Liver (tissue), 3 donors: Measurements from ENCODE around the gene EXOC6.

Source experiments
- EGR1 ChIP-seq, 2 donors: IDR thresholded peaks; 2 replicates each; pipeline ENCODE4 v1.6.1; 2016 to 2018; ENCODE audit warnings: antibody characterized with exemption in 2 of 2, low read depth in 2 of 2
- GABPA ChIP-seq, 2 donors: IDR thresholded peaks in 1 of 2; conservative IDR thresholded peaks in 1 of 2; 2 replicates each; pipeline ENCODE4 v1.6.1; 2016; ENCODE audit warnings: antibody characterized with exemption in 2 of 2, mild to moderate bottlenecking in 1 of 2, moderate library complexity in 1 of 2
- JUND ChIP-seq, 2 donors: IDR thresholded peaks; 2 replicates each; pipeline ENCODE4 v1.6.1; 2016; ENCODE audit warnings: antibody characterized with exemption in 2 of 2
- NR2F2 ChIP-seq: IDR thresholded peaks from 2 replicates; pipeline ENCODE4 v1.6.1; 2016; ENCODE audit warnings: antibody characterized with exemption
- RAD21 ChIP-seq, 2 donors: IDR thresholded peaks; 2 replicates each; pipeline ENCODE4 v1.6.1; 2016; ENCODE audit warnings: antibody characterized with exemption in 2 of 2, mild to moderate bottlenecking in 2 of 2
- TAF1 ChIP-seq: conservative IDR thresholded peaks from 2 replicates; pipeline ENCODE4 v1.6.1; 2016; ENCODE audit warnings: antibody characterized with exemption, mild to moderate bottlenecking
- TF ChIP-seq, protein P1 (sequence below): fragments of 150-350 bp; IDR thresholded peaks from 2 replicates; pipeline ENCODE4 v1.5.1; 2017; ENCODE audit warnings: improper control_type of control experiment, low read depth, low read length; ENCODE audit not compliant: missing input control
- TF ChIP-seq, protein P2 (sequence below): IDR thresholded peaks from 2 replicates; pipeline ENCODE4 v1.6.1; 2016; ENCODE audit warnings: antibody characterized with exemption
- TF ChIP-seq, protein P3 (sequence below): IDR thresholded peaks from 2 replicates; pipeline ENCODE4 v1.6.1; 2016; ENCODE audit warnings: antibody characterized with exemption
- TF ChIP-seq, protein P4 (sequence below): IDR thresholded peaks from 2 replicates; pipeline ENCODE4 v1.6.1; 2016; ENCODE audit warnings: antibody characterized with exemption, mild to moderate bottlenecking
- donor health status: healthy.
- donor health status: healthy.

GRCh38 chr10:92923416-92923815, 75.1 kb downstream of the EXOC6 start:
- no peak for TF ChIP-seq GABPA (IDR thresholded peaks at IDR 0.05 in 1 of 2, conservative IDR thresholded peaks at IDR 0.05 in 1 of 2)
- TF ChIP-seq, protein P1, sequence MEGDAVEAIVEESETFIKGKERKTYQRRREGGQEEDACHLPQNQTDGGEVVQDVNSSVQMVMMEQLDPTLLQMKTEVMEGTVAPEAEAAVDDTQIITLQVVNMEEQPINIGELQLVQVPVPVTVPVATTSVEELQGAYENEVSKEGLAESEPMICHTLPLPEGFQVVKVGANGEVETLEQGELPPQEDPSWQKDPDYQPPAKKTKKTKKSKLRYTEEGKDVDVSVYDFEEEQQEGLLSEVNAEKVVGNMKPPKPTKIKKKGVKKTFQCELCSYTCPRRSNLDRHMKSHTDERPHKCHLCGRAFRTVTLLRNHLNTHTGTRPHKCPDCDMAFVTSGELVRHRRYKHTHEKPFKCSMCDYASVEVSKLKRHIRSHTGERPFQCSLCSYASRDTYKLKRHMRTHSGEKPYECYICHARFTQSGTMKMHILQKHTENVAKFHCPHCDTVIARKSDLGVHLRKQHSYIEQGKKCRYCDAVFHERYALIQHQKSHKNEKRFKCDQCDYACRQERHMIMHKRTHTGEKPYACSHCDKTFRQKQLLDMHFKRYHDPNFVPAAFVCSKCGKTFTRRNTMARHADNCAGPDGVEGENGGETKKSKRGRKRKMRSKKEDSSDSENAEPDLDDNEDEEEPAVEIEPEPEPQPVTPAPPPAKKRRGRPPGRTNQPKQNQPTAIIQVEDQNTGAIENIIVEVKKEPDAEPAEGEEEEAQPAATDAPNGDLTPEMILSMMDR, result no peak
- TF ChIP-seq JUND (IDR thresholded peaks at IDR 0.05), result no peak
- TF ChIP-seq, protein P2, sequence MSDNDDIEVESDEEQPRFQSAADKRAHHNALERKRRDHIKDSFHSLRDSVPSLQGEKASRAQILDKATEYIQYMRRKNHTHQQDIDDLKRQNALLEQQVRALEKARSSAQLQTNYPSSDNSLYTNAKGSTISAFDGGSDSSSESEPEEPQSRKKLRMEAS, result no peak
- no peak for TF ChIP-seq TAF1
- TF ChIP-seq, protein P3, sequence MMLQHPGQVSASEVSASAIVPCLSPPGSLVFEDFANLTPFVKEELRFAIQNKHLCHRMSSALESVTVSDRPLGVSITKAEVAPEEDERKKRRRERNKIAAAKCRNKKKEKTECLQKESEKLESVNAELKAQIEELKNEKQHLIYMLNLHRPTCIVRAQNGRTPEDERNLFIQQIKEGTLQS, result no peak
- no peak for TF ChIP-seq NR2F2
- no peak for TF ChIP-seq EGR1 (IDR thresholded peaks at IDR 0.05; ENCODE audit: low read depth in 2 of 2)
- TF ChIP-seq, protein P4, sequence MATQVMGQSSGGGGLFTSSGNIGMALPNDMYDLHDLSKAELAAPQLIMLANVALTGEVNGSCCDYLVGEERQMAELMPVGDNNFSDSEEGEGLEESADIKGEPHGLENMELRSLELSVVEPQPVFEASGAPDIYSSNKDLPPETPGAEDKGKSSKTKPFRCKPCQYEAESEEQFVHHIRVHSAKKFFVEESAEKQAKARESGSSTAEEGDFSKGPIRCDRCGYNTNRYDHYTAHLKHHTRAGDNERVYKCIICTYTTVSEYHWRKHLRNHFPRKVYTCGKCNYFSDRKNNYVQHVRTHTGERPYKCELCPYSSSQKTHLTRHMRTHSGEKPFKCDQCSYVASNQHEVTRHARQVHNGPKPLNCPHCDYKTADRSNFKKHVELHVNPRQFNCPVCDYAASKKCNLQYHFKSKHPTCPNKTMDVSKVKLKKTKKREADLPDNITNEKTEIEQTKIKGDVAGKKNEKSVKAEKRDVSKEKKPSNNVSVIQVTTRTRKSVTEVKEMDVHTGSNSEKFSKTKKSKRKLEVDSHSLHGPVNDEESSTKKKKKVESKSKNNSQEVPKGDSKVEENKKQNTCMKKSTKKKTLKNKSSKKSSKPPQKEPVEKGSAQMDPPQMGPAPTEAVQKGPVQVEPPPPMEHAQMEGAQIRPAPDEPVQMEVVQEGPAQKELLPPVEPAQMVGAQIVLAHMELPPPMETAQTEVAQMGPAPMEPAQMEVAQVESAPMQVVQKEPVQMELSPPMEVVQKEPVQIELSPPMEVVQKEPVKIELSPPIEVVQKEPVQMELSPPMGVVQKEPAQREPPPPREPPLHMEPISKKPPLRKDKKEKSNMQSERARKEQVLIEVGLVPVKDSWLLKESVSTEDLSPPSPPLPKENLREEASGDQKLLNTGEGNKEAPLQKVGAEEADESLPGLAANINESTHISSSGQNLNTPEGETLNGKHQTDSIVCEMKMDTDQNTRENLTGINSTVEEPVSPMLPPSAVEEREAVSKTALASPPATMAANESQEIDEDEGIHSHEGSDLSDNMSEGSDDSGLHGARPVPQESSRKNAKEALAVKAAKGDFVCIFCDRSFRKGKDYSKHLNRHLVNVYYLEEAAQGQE, result no peak
- TF ChIP-seq RAD21 (IDR thresholded peaks at IDR 0.05), result no peak
